Upper lobe of left lung (tissue), 6 donors: ENCODE measurements around the gene VPS37B. TPM values are rescaled to one million over a fixed set of nuclear protein-coding genes. Genes with fewer than 3 reads are reported as not detected.

Source experiments
- ATAC-seq, 2 donors: fragments of 200-7000 bp; cut with Tn5 transposase; one replicate each; pipeline ENCODE4 v1.9.1; 2022; ENCODE audit warnings: mild to moderate bottlenecking in 2 of 2, moderate library complexity in 2 of 2; ENCODE audit not compliant: low FRiP score in 2 of 2
- DNase-seq, 2 donors: peaks; one replicate each; pipeline ENCODE4 v3.0.0-alpha.2; 2019 to 2020
- H3K27ac ChIP-seq, 4 donors: fragments of 200-600 bp; sonication (generic); one replicate each; pipeline ENCODE4 v1.5.1; 2016 to 2019
- H3K27me3 ChIP-seq, 4 donors: fragments of 200-600 bp; sonication (generic); one replicate each; pipeline ENCODE4 v1.5.1; 2017 to 2019
- H3K36me3 ChIP-seq, 4 donors: fragments of 200-600 bp; sonication (generic); one replicate each; pipeline ENCODE4 v1.5.1; 2016 to 2019
- H3K4me1 ChIP-seq, 4 donors: fragments of 200-600 bp; sonication (generic); one replicate each; pipeline ENCODE4 v1.5.1; 2018 to 2019
- H3K4me3 ChIP-seq, 4 donors: fragments of 200-600 bp; sonication (generic); one replicate each; pipeline ENCODE4 v1.5.1; 2017 to 2019; ENCODE audit warnings: mild to moderate bottlenecking in 2 of 4, moderate library complexity in 1 of 4
- H3K9me3 ChIP-seq, 4 donors: fragments of 200-600 bp; sonication (generic); one replicate each; pipeline ENCODE4 v1.5.1; 2018 to 2019
- CTCF ChIP-seq, 6 experiments: fragments of 450-650 bp in 4 of 6; fragments of 200-600 bp in 2 of 6; sonication (generic) in 2 of 6; IDR thresholded peaks; one replicate each; pipeline ENCODE4 v1.5.1; 2016 to 2019; ENCODE audit warnings: antibody characterized with exemption in 6 of 6
- EP300 ChIP-seq, 4 donors: sonication (generic); formaldehyde crosslinking; IDR thresholded peaks; one replicate each; pipeline ENCODE4 v1.5.1; 2017; ENCODE audit warnings: antibody characterized with exemption in 4 of 4, control low read depth in 2 of 4
- POLR2A ChIP-seq, 4 donors: fragments of 450-650 bp; IDR thresholded peaks; one replicate each; pipeline ENCODE4 v1.5.1; 2016 to 2017; ENCODE audit warnings: antibody characterized with exemption in 4 of 4, mild to moderate bottlenecking in 2 of 4
- POLR2AphosphoS5 ChIP-seq, 2 donors: sonication (generic); formaldehyde crosslinking; IDR thresholded peaks; one replicate each; pipeline ENCODE4 v1.5.1; 2017; ENCODE audit warnings: antibody characterized with exemption in 2 of 2
- WGBS, 2 donors: methylation state at CpG; one replicate each; pipeline ENCODE4 v1.1.5; 2017 to 2018; 5-methylcytosine and 5-hydroxymethylcytosine counted together
- total RNA-seq, 6 donors: library from RNA; depleted of rRNA in 4 of 6; stranded (reverse); fragments of >200 nt in 4 of 6; gene quantifications; one replicate each; pipeline versions ENCODE4 v1.1.0 to v1.2.1, GENCODE V29; 2016 to 2021
- donor health status: DM: no; HTN: no; CAD: no; lungs with moderate emphysema.
- donor health status: DM: no; HTN: yes; CAD: no; lungs with severe emphysema.

The VPS37B gene
- total RNA-seq, 6 donors from 2014 or later, result 41.2 to 93.2 (median 64.0) TPM

GRCh38 chr12:122861587-122861970, 34.3 kb downstream of the VPS37B start:
- WGBS, 2 donors, result 60 to 77% methylated on average over 2 to 5 of the region's 5 CpGs
- ATAC-seq, result no peak
- peaks cover 0 to 75% (median 39%) of the 10 kb centered on the region in 4 donors for H3K36me3 ChIP-seq
- no peak overlapping the region for H3K4me3 ChIP-seq
- peaks cover 18 to 32% (median 23%) of the 10 kb centered on the region in 4 donors for H3K4me1 ChIP-seq
- H3K27ac ChIP-seq, result peak overlapping the region in 2 of 4 donors; percentile 63 to 82
- H3K9me3 ChIP-seq, result no peaks in the 10 kb centered on the region
- no peak for TF ChIP-seq POLR2A (IDR thresholded peaks at IDR 0.05)
- no peak for TF ChIP-seq EP300 (IDR thresholded peaks at IDR 0.05)
- no peak for TF ChIP-seq POLR2AphosphoS5 (IDR thresholded peaks at IDR 0.05)
- no peak for TF ChIP-seq CTCF (IDR thresholded peaks at IDR 0.05)
- DNase-seq, result no peak
- no peaks in the 10 kb centered on the region for H3K27me3 ChIP-seq

- DNase-seq (no peak), ATAC-seq (no peak)
- no peaks in the 10 kb centered on the region for H3K9me3 ChIP-seq
- peaks cover 0 to 75% (median 39%) of the 10 kb centered on the region in 4 donors for H3K36me3 ChIP-seq
- no peaks in the 10 kb centered on the region for H3K27me3 ChIP-seq
- H3K27ac ChIP-seq, result peak overlapping the region in 2 of 4 donors; percentile 55 to 82
- TF ChIP-seq EP300 (IDR thresholded peaks at IDR 0.05) (no peak), CTCF (IDR thresholded peaks at IDR 0.05) (no peak), POLR2AphosphoS5 (IDR thresholded peaks at IDR 0.05) (no peak), POLR2A (IDR thresholded peaks at IDR 0.05) (no peak)
- H3K4me1 ChIP-seq, result peaks cover 18 to 27% (median 23%) of the 10 kb centered on the region in 4 donors
- H3K4me3 ChIP-seq, result no peak overlapping the region
- 84 to 89% methylated on average over 11 to 23 of the region's 23 CpGs for WGBS, 2 donors
These were observed 34.9 kb downstream of the VPS37B start for GRCh38 chr12:122860854-122861586.

GRCh38 chr12:122860040-122860853, 35.7 kb downstream of the VPS37B start:
- TF ChIP-seq POLR2A (IDR thresholded peaks at IDR 0.05), result no peak
- TF ChIP-seq POLR2AphosphoS5 (IDR thresholded peaks at IDR 0.05), result no peak
- no peak for TF ChIP-seq EP300 (IDR thresholded peaks at IDR 0.05)
- peak; percentile 94 to 97 (median 96) for TF ChIP-seq CTCF (IDR thresholded peaks at IDR 0.05)
- no peak overlapping the region for H3K4me3 ChIP-seq
- no peaks in the 10 kb centered on the region for H3K9me3 ChIP-seq
- H3K4me1 ChIP-seq, result peaks cover 18 to 27% (median 23%) of the 10 kb centered on the region in 4 donors
- WGBS, 2 donors, result 62 to 64% methylated on average over 5 to 15 of the region's 28 CpGs
- peak; percentile 81 to 87 for DNase-seq
- peak; percentile 72 to 78 for ATAC-seq
- peaks cover 0 to 75% (median 38%) of the 10 kb centered on the region in 4 donors for H3K36me3 ChIP-seq
- no peaks in the 10 kb centered on the region for H3K27me3 ChIP-seq
- H3K27ac ChIP-seq, result peak overlapping the region in 2 of 4 donors; percentile 55 to 82

- TF ChIP-seq POLR2A (IDR thresholded peaks at IDR 0.05) (no peak), POLR2AphosphoS5 (IDR thresholded peaks at IDR 0.05) (no peak), CTCF (IDR thresholded peaks at IDR 0.05) (no peak), EP300 (IDR thresholded peaks at IDR 0.05) (no peak)
- peaks cover 18 to 27% (median 23%) of the 10 kb centered on the region in 4 donors for H3K4me1 ChIP-seq
- DNase-seq (no peak), ATAC-seq (no peak)
- no peaks in the 10 kb centered on the region for H3K27me3 ChIP-seq
- no peak overlapping the region for H3K27ac ChIP-seq
- H3K36me3 ChIP-seq, result peaks cover 0 to 76% (median 35%) of the 10 kb centered on the region in 4 donors
- no peak overlapping the region for H3K4me3 ChIP-seq
- no peaks in the 10 kb centered on the region for H3K9me3 ChIP-seq
- 88 to 89% methylated on average over 13 to 24 of the region's 26 CpGs for WGBS, 2 donors
These were observed 36.5 kb downstream of the VPS37B start for GRCh38 chr12:122859303-122860039.
